Trophoblast cell (in vitro differentiated cells and primary cell): Measurements from ENCODE around the gene LGALS9.
"Not testable (repeated sequence)": the region's sequence is repeated elsewhere in the genome, so short reads cannot be mapped to it uniquely, and the experiment has no call there.

ENCODE experiments used
- DNase-seq, 2 donors: peaks; one replicate each; pipeline ENCODE4 v3.0.0-alpha.2; 2016
- H2AFZ ChIP-seq: 2 replicates; pipeline ENCODE4 v1.6.1; 2013; ENCODE audit warnings: low read length, moderate library complexity, mild to moderate bottlenecking; ENCODE audit not compliant: insufficient read depth, poor library complexity
- H2AK5ac ChIP-seq: 2 replicates; pipeline ENCODE4 v1.6.1; 2013; ENCODE audit warnings: mild to moderate bottlenecking, low read length
- H2BK120ac ChIP-seq: 2 replicates; pipeline ENCODE4 v1.6.1; 2013; ENCODE audit warnings: low read length, mild to moderate bottlenecking, moderate library complexity; ENCODE audit not compliant: insufficient read depth, poor library complexity
- H2BK12ac ChIP-seq: 2 replicates; pipeline ENCODE4 v1.6.1; 2013; ENCODE audit warnings: mild to moderate bottlenecking, low read length, moderate library complexity
- H2BK5ac ChIP-seq: 2 replicates; pipeline ENCODE4 v1.6.1; 2013; ENCODE audit warnings: low read length, low read depth, moderate library complexity, mild to moderate bottlenecking; ENCODE audit not compliant: poor library complexity
- H3K14ac ChIP-seq: 2 replicates; pipeline ENCODE4 v1.6.1; 2013; ENCODE audit warnings: mild to moderate bottlenecking, low read length
- H3K18ac ChIP-seq: 2 replicates; pipeline ENCODE4 v1.6.1; 2013; ENCODE audit warnings: mild to moderate bottlenecking, low read length
- H3K23ac ChIP-seq: 2 replicates; pipeline ENCODE4 v1.6.1; 2013; ENCODE audit warnings: low read length
- H3K27ac ChIP-seq: 2 replicates; pipeline ENCODE4 v1.5.1; 2013; ENCODE audit warnings: low read depth, mild to moderate bottlenecking, inconsistent platforms, low read length, moderate library complexity
- H3K27me3 ChIP-seq: 2 replicates; pipeline ENCODE4 v1.6.1; 2013; ENCODE audit warnings: inconsistent platforms, mild to moderate bottlenecking, low read length, moderate library complexity; ENCODE audit not compliant: insufficient read depth
- H3K36me3 ChIP-seq, 2 experiments: 1 replicate in 1 of 2; 2 replicates in 1 of 2; pipeline ENCODE4 v1.6.1; 2013; ENCODE audit warnings: low read length in 2 of 2, mild to moderate bottlenecking in 2 of 2, moderate library complexity in 1 of 2; ENCODE audit not compliant: insufficient read depth in 2 of 2, control insufficient read depth in 1 of 2
- H3K4ac ChIP-seq: 2 replicates; pipeline ENCODE4 v1.6.1; 2013; ENCODE audit warnings: low read depth, mild to moderate bottlenecking, low read length, moderate library complexity
- H3K4me1 ChIP-seq, 2 experiments: 1 replicate in 1 of 2; 2 replicates in 1 of 2; pipeline ENCODE4 v1.6.1; 2013; ENCODE audit warnings: low read length in 2 of 2, mild to moderate bottlenecking in 2 of 2, moderate library complexity in 1 of 2; ENCODE audit not compliant: insufficient read depth in 2 of 2, control insufficient read depth in 1 of 2
- H3K4me2 ChIP-seq: 2 replicates; pipeline ENCODE4 v1.6.1; 2013; ENCODE audit warnings: inconsistent platforms, mild to moderate bottlenecking, low read length, moderate library complexity
- H3K4me3 ChIP-seq: 2 replicates; pipeline ENCODE4 v1.5.1; 2013; ENCODE audit warnings: mild to moderate bottlenecking, low read depth, low read length, inconsistent platforms
- H3K79me1 ChIP-seq: one replicate; pipeline ENCODE4 v1.6.1; 2013; ENCODE audit warnings: low read length
- H3K79me2 ChIP-seq: 2 replicates; pipeline ENCODE4 v1.6.1; 2013; ENCODE audit warnings: low read length, mild to moderate bottlenecking; ENCODE audit not compliant: control insufficient read depth, insufficient read depth, poor library complexity
- H3K9ac ChIP-seq: 2 replicates; pipeline ENCODE4 v1.6.1; 2013; ENCODE audit warnings: mild to moderate bottlenecking, low read length
- H3K9me3 ChIP-seq: 2 replicates; pipeline ENCODE4 v1.6.1; 2013; ENCODE audit warnings: low read depth, mild to moderate bottlenecking, control low read depth, inconsistent platforms, low read length; ENCODE audit not compliant: insufficient read depth
- H4K12ac ChIP-seq: 2 replicates; pipeline ENCODE4 v1.6.1; 2013; ENCODE audit warnings: low read depth, mild to moderate bottlenecking, low read length, moderate library complexity
- H4K8ac ChIP-seq: 2 replicates; pipeline ENCODE4 v1.6.1; 2013; ENCODE audit warnings: low read depth, mild to moderate bottlenecking, low read length, moderate library complexity
- H4K91ac ChIP-seq: one replicate; pipeline ENCODE4 v1.6.1; 2013; ENCODE audit warnings: low read depth, mild to moderate bottlenecking, low read length, moderate library complexity
- WGBS: extraction: QIAGEN DNeasy Blood & Tissue Kit; methylation state at CpG from one replicate; pipeline ENCODE4 v1.1.7; 2013; ENCODE audit warnings: missing lambda C conversion rate; ENCODE audit not compliant: insufficient read length, insufficient coverage; ENCODE audit errors: extremely low coverage; 5-methylcytosine and 5-hydroxymethylcytosine counted together

LGALS9 gene

DNA sequence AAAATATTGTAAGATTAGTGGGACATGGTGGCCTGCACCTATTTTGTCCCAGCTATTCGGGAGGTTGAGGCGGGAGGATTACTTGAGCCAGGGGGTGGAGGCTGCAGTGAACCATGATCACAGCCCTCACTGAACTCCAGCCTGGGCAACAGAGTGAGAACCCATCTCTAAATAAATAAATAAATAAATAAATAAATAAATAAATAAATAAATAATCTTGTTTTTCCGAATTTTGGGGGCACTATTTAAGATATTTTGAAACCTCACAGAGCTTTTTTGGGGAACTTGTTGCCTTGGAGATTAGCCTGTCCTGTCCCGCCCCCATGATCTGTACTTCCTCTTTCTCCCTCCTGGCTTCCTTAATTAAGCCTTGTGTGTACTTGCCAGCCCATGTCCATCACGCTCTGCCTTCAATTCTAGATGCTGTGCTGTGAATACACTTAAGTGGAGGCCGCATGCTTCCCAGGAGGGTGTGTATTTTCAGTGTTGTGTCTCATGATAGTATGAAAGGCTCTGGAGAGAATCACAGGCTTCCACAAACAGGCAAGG, 4.4 kb downstream of the LGALS9 start:
- Histone ChIP-seq H3K27ac (no peak overlapping the region), H3K36me3 (peaks cover 0 to 3% of the 10 kb centered on the region in 2 experiments), H3K9ac (no peak overlapping the region), H3K27me3 (no peaks in the 10 kb centered on the region), H3K14ac (no peak overlapping the region), H3K4me2 (no peak overlapping the region), H4K12ac (no peak overlapping the region), H3K9me3 (no peaks in the 10 kb centered on the region), H2BK12ac (no peak overlapping the region), H3K23ac (no peak overlapping the region), H4K8ac (no peak overlapping the region), H3K79me1 (peaks cover 3% of the 10 kb centered on the region), H3K4me3 (no peak overlapping the region), H3K4ac (no peak overlapping the region), H3K4me1 (no peaks in the 10 kb centered on the region), H3K18ac (no peak overlapping the region), H4K91ac (no peak overlapping the region), H2AK5ac (no peak overlapping the region), H2BK5ac (no peak overlapping the region), H2AFZ (no peak overlapping the region), H3K79me2 (no peaks in the 10 kb centered on the region), H2BK120ac (no peak overlapping the region)
- no CpG with 5 or more reads among the region's 6 CpGs for WGBS
- DNase-seq = no peak

DNA sequence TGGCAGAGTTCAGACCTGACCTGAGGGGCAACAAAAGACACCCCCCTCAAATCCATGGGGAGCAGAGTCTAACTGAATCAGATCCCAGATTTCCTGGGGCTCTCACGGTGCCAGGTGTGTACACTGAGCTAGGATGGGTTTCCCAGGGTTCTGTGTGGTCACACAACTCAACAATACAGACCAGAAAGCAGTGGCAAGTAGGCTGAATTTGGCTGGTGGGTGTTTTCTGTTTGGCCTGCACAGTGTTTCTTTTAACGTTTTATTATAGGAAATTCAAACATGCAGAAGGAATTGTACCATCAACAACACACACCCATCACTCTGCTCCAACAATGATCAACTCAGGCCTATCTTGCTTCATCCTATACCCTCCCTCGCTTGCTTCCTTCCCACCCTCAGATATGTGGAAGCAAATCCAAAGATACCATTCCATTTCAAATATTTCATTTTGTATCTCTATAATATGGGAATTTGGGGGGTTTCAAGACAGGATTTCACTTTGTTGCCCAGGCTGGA, 5.1 kb downstream of the LGALS9 start:
- not testable (repeated sequence) for H3K36me3 ChIP-seq, H3K23ac ChIP-seq, H3K18ac ChIP-seq, H2BK12ac ChIP-seq, H3K27ac ChIP-seq, H3K9ac ChIP-seq, H3K14ac ChIP-seq, H4K91ac ChIP-seq, H3K79me1 ChIP-seq, H3K4me1 ChIP-seq, H3K4ac ChIP-seq, H3K79me2 ChIP-seq, H2BK5ac ChIP-seq, H3K4me3 ChIP-seq, H3K9me3 ChIP-seq, H2AK5ac ChIP-seq, H4K8ac ChIP-seq, H2AFZ ChIP-seq, H4K12ac ChIP-seq, H2BK120ac ChIP-seq, H3K4me2 ChIP-seq, DNase-seq, H3K27me3 ChIP-seq
- WGBS = no CpG with 5 or more reads among the region's 3 CpGs

DNA sequence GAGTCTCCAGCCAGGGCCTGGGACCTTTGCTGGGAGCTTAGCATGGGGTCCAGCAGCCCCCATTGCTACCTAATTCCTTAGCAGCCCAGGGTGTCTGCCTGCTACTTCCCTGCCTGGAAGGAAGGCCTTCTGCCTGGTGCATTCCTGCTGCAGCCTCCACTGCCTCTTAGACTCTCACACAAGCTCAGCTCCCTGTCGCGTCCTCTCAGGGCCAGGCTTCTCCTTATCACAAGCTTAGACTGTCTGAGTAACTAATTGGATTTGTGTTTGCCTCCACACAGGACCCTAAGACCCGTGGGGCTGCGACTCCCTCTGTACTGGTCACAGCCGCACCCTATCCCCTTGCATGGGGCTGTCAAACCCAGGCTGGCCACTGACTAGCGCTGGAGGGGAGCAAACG, 6.8 kb downstream of the LGALS9 start:
- no CpG with 5 or more reads among the region's 7 CpGs for WGBS
- not testable (repeated sequence) for H3K79me1 ChIP-seq, H2BK120ac ChIP-seq, H3K36me3 ChIP-seq, DNase-seq, H3K27ac ChIP-seq, H3K18ac ChIP-seq, H3K4me3 ChIP-seq, H4K12ac ChIP-seq, H3K4me2 ChIP-seq, H3K9ac ChIP-seq, H4K8ac ChIP-seq, H3K14ac ChIP-seq, H2AFZ ChIP-seq, H3K79me2 ChIP-seq, H3K9me3 ChIP-seq, H2BK12ac ChIP-seq, H4K91ac ChIP-seq, H3K27me3 ChIP-seq, H3K23ac ChIP-seq, H3K4me1 ChIP-seq, H2BK5ac ChIP-seq, H3K4ac ChIP-seq, H2AK5ac ChIP-seq

DNA sequence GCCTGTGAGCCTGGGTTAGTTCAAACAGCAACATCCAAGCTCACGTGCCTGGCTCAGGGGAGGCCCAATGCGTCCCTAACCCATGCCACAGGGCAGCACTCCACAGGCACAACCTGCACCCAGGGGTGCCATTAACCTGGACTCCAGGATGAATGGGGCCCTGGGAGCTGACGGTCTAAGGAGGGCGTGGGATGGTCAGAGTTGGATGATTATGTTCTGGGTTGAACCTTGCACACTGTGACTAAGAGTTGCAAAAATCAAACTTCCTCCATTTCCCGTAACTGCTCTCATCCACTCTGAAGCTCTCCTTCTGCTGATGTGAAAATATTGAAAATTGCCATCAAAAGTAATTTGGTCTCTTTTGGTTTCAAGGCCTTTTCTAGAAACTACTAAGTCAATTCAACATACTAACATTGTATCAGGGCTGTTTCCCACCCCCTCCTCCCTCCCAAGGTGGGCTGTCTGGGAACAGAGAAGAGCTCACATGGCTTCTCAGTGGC, 7.5 kb downstream of the LGALS9 start:
- not testable (repeated sequence) for H2AFZ ChIP-seq
- no CpG with 5 or more reads among the region's 5 CpGs for WGBS

More for the DNA sequence above, 7.5 kb downstream of the LGALS9 start:
- not testable (repeated sequence) for H2BK120ac ChIP-seq, H3K9me3 ChIP-seq, H3K14ac ChIP-seq, H3K4me1 ChIP-seq, H3K23ac ChIP-seq, H2BK5ac ChIP-seq, H4K12ac ChIP-seq, H3K4me3 ChIP-seq, H4K8ac ChIP-seq, H3K79me2 ChIP-seq, H3K79me1 ChIP-seq, H2BK12ac ChIP-seq, H3K9ac ChIP-seq, H3K4ac ChIP-seq, H3K36me3 ChIP-seq, H3K27ac ChIP-seq, H3K4me2 ChIP-seq, DNase-seq, H2AK5ac ChIP-seq, H4K91ac ChIP-seq, H3K18ac ChIP-seq, H3K27me3 ChIP-seq
